ENCODE data around the gene PIK3R5.
"Not testable (repeated sequence)": the region's sequence is repeated elsewhere in the genome, so short reads cannot be mapped to it uniquely, and the experiment has no call there.

PIK3R5 gene

GRCh38 chr17:8965394-8966168, at the start of gene PIK3R5:
PIK3R5 (minus strand) TSS chr17:8965707; CDS start chr17:8911494, 54,213 bp downstream.
- DNase-seq = no peak

GRCh38 chr17:9011001-9011400, 45.5 kb upstream of the PIK3R5 start:
- DNase-seq = no peak

- no peak for DNase-seq
These were observed 44.2 kb upstream of the PIK3R5 start for GRCh38 chr17:9009737-9010136.

GRCh38 chr17:9009096-9009495, 43.6 kb upstream of the PIK3R5 start:
- DNase-seq = no peak

- no peak for DNase-seq
These were observed 41.7 kb upstream of the PIK3R5 start for GRCh38 chr17:9007052-9007714.

GRCh38 chr17:9006175-9006767, 40.8 kb upstream of the PIK3R5 start:
- DNase-seq = no peak

- no peak for DNase-seq
These were observed 39.4 kb upstream of the PIK3R5 start for GRCh38 chr17:9004961-9005285.

GRCh38 chr17:9004132-9004960, 38.8 kb upstream of the PIK3R5 start:
- DNase-seq = no peak

- no peak for DNase-seq
These were observed 38.0 kb upstream of the PIK3R5 start for GRCh38 chr17:9003355-9004131.

GRCh38 chr17:9002606-9003354, 37.3 kb upstream of the PIK3R5 start:
- no peak for DNase-seq

- no peak for DNase-seq
These were observed 36.7 kb upstream of the PIK3R5 start for GRCh38 chr17:9002227-9002605.

GRCh38 chr17:9001559-9001958, 36.1 kb upstream of the PIK3R5 start:
- no peak for DNase-seq

GRCh38 chr17:8997994-8998628, 32.6 kb upstream of the PIK3R5 start:
- DNase-seq = peak; percentile 38

GRCh38 chr17:8995711-8996110, 30.2 kb upstream of the PIK3R5 start:
- DNase-seq = no peak

- DNase-seq = peak; percentile 26
These were observed 28.8 kb upstream of the PIK3R5 start for GRCh38 chr17:8994319-8994718.

GRCh38 chr17:8991514-8992285, 26.2 kb upstream of the PIK3R5 start:
- DNase-seq = peak; percentile 3

GRCh38 chr17:8988263-8988935, 22.9 kb upstream of the PIK3R5 start:
- DNase-seq = not testable (repeated sequence)

GRCh38 chr17:8986295-8986694, 20.8 kb upstream of the PIK3R5 start:
- DNase-seq = no peak

GRCh38 chr17:8985054-8985701, 19.7 kb upstream of the PIK3R5 start:
- no peak for DNase-seq
